IPS-18a (cell line): Measurements from ENCODE around the gene BTNL9.
"Not testable (repeated sequence)": the region's sequence is repeated elsewhere in the genome, so short reads cannot be mapped to it uniquely, and the experiment has no call there.

Experiments used
- H3K27ac ChIP-seq: one replicate; pipeline ENCODE4 v1.5.1; 2013; ENCODE audit warnings: low read length
- H3K27me3 ChIP-seq: one replicate; pipeline ENCODE4 v1.6.1; 2013; ENCODE audit warnings: mild to moderate bottlenecking, low read length; ENCODE audit not compliant: control insufficient read depth, insufficient read depth
- H3K36me3 ChIP-seq: one replicate; pipeline ENCODE4 v1.6.1; 2013; ENCODE audit warnings: low read depth, low read length; ENCODE audit not compliant: control insufficient read depth
- H3K4me1 ChIP-seq: one replicate; pipeline ENCODE4 v1.6.1; 2013; ENCODE audit warnings: low read depth, low read length; ENCODE audit not compliant: control insufficient read depth
- H3K4me3 ChIP-seq: one replicate; pipeline ENCODE4 v1.5.1; 2013; ENCODE audit warnings: low read length
- H3K9ac ChIP-seq: one replicate; pipeline ENCODE4 v1.6.1; 2013; ENCODE audit warnings: mild to moderate bottlenecking, low read length, moderate library complexity
- H3K9me3 ChIP-seq: one replicate; pipeline ENCODE4 v1.6.1; 2013; ENCODE audit warnings: low read depth, low read length; ENCODE audit not compliant: control insufficient read depth

BTNL9 gene

DNA sequence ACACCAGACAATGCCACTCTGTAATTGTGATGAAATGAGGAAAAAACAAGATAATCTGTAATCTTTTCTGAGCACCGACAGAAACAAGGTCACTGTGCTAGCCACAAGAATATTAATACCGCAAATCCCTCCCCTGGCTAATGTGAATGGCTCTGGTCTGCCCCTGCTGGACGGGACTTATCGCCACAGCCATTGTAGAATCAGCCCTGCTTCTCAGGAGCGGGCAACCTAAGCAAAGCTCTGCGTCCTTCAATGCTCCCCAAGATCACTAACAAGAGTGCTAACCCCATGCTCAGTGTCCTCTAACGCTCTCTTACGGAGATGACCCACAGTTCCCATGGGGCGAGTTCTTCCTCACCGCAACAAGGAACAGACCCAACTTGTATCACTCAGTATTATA lies 48.2 kb downstream of the BTNL9 start:
- no peak overlapping the region for H3K4me3 ChIP-seq

GRCh38 chr5:181092428-181092827 lies 52.4 kb downstream of the BTNL9 start:
- no peaks in the 10 kb centered on the region for H3K36me3 ChIP-seq
- no peak overlapping the region for H3K4me3 ChIP-seq
- no peak overlapping the region for H3K27ac ChIP-seq
- no peaks in the 10 kb centered on the region for H3K4me1 ChIP-seq
- H3K9me3 ChIP-seq: no peaks in the 10 kb centered on the region
- H3K9ac ChIP-seq: no peak overlapping the region
- H3K27me3 ChIP-seq: no peaks in the 10 kb centered on the region

More for the DNA sequence above, 48.2 kb downstream of the BTNL9 start:
- Histone ChIP-seq H3K9ac (no peak overlapping the region), H3K36me3 (no peaks in the 10 kb centered on the region), H3K4me1 (no peaks in the 10 kb centered on the region), H3K27me3 (no peaks in the 10 kb centered on the region), H3K9me3 (no peaks in the 10 kb centered on the region), H3K27ac (no peak overlapping the region)

DNA sequence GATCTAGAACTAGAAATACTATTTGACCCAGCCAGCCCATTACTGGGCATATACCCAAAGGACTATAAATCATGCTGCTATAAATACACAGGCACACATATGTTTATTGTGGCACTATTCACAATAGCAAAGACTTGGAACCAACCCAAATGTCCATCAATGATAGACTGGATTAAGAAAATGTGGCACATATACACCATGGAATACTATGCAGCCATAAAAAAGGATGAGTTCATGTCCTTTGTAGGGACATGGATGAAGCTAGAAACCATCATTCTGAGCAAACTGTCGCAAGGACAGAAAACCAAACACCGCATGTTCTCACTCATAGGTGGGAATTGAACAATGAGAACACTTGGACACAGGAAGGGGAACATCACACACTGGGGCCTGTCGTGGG lies 55.1 kb downstream of the BTNL9 start:
- H3K36me3 ChIP-seq, H3K4me3 ChIP-seq, H3K9ac ChIP-seq, H3K9me3 ChIP-seq, H3K27ac ChIP-seq, H3K4me1 ChIP-seq: not testable (repeated sequence)
- peaks cover 16% of the 10 kb centered on the region for H3K27me3 ChIP-seq

- H3K9me3 ChIP-seq, H3K27ac ChIP-seq, H3K4me3 ChIP-seq, H3K4me1 ChIP-seq, H3K9ac ChIP-seq, H3K36me3 ChIP-seq: not testable (repeated sequence)
- peaks cover 21% of the 10 kb centered on the region for H3K27me3 ChIP-seq
These were observed 56.8 kb downstream of the BTNL9 start for GRCh38 chr5:181096721-181097382.

- peaks cover 21% of the 10 kb centered on the region for H3K27me3 ChIP-seq
- not testable (repeated sequence) for H3K9ac ChIP-seq, H3K9me3 ChIP-seq, H3K27ac ChIP-seq, H3K4me1 ChIP-seq, H3K4me3 ChIP-seq, H3K36me3 ChIP-seq
These were observed 57.3 kb downstream of the BTNL9 start for GRCh38 chr5:181097383-181097753.

- not testable (repeated sequence) for H3K9ac ChIP-seq, H3K36me3 ChIP-seq, H3K27ac ChIP-seq, H3K4me3 ChIP-seq, H3K4me1 ChIP-seq, H3K9me3 ChIP-seq
- H3K27me3 ChIP-seq: peaks cover 21% of the 10 kb centered on the region
These were observed 57.9 kb downstream of the BTNL9 start for GRCh38 chr5:181097759-181098491.

DNA sequence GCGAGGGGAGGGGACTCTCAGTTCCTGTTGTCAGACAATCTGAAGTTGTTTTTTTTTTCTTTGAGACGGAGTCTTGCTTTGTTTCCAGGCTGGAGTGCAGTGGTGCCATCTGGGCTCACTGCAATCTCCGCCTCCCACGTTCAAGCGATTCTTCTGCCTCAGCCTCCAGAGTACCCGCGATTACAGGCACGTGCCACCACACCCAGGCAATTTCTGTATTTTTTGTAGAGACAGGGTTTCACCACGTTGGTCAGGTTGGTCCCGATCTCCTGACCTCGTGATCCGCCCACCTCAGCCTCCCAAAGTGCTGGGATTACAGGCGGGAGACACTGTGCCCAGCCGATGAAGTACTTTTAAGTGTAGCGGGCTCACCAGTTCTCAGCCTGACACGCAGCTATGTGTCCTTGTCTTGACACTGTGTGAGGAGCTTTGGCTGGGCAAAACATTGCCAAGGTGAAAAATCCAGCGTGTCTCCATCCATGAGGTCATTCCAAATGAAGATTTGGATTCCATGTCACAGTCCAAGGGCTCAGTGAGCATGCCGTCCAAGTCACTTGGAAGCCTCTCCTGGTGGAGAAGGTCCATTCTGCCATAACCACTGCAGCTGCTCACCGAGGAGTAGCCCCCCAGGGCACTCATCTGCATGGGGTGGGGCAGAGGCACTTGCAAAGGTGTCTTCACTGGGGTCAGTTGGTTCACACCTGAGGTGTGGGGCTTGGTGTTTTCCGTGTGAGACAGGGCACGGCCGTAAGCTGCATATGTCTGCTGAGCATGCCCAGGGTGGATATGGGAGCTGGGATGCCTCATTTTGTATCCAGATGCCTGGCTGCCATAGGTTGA lies 58.9 kb downstream of the BTNL9 start:
- Histone ChIP-seq H3K27me3 (peaks cover 21% of the 10 kb centered on the region), H3K9ac (no peak overlapping the region), H3K4me1 (no peaks in the 10 kb centered on the region), H3K4me3 (no peak overlapping the region), H3K36me3 (no peaks in the 10 kb centered on the region), H3K27ac (no peak overlapping the region), H3K9me3 (no peaks in the 10 kb centered on the region)

DNA sequence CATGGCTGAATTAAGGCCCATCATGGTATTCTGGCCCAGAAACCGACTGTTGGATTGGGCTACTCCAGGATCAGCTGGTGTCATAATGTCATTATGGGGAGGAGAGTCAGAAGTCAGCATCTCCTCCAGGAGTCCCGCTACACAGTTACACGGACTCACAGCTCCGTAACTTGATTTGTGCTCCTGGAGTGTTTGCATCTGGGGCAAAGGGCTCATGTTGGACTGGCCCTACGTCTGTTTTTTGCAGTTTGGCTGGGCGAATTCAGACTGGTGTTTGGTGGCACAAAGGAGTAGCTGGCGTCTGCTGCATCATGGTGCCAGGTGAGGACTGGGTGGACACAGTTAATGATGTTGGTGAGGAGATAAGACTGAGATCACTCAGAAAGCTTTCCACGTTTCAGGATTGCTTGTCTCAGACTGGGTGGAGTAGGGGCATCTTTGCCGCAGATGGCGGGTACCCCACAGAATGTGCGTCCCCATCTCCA lies 59.6 kb downstream of the BTNL9 start:
- Histone ChIP-seq H3K27me3 (peaks cover 28% of the 10 kb centered on the region), H3K27ac (no peak overlapping the region), H3K4me1 (no peaks in the 10 kb centered on the region), H3K9ac (no peak overlapping the region), H3K9me3 (no peaks in the 10 kb centered on the region), H3K36me3 (no peaks in the 10 kb centered on the region), H3K4me3 (no peak overlapping the region)

DNA sequence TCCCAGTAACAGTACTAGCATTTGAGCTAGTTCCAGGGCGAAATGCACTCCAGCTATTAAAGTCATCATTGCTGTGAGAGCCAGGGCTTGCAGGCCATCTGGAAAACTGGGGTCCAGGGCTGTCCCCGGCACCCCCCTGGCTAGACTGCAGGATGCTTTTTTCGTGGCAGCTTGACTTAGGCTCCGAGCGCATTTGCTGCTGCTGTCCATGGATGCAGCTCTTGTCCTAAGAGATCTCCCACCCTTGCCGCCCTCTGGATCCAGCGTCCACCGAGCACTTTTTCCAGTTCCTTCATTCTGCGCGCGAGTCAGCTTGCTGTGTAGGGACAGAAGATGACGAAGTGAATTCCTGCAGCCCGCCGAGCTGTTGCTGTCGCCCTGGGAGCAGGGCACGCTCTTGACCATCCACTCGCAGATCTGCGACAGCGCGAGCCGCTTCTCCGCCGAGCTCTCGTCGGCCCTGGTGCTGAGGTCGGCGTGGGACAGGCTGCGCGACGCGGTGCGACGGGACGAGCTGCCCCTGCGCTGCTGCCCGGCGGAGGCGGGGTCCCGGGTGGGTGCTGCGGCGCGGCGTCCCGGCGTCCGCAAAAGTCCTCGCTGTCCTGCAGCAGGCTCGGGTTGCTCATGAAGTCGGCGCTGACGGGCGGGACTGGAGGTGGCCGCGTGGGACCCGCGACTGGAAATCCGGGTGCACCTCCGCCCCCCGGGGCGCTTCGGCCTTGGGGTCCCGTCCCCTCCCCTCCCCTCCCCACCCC lies 60.2 kb downstream of the BTNL9 start:
- Histone ChIP-seq H3K4me3 (peak overlapping the region; percentile 28), H3K9ac (no peak overlapping the region), H3K9me3 (no peaks in the 10 kb centered on the region), H3K36me3 (no peaks in the 10 kb centered on the region), H3K27me3 (peaks cover 35% of the 10 kb centered on the region), H3K27ac (no peak overlapping the region), H3K4me1 (no peaks in the 10 kb centered on the region)

- H3K27ac ChIP-seq, H3K4me3 ChIP-seq, H3K36me3 ChIP-seq, H3K4me1 ChIP-seq, H3K9me3 ChIP-seq, H3K9ac ChIP-seq: not testable (repeated sequence)
- H3K27me3 ChIP-seq: peaks cover 42% of the 10 kb centered on the region
These were observed 61.1 kb downstream of the BTNL9 start for GRCh38 chr5:181101030-181101641.
